ENCODE results near the gene ANKRA2.

Gene ANKRA2

DNA sequence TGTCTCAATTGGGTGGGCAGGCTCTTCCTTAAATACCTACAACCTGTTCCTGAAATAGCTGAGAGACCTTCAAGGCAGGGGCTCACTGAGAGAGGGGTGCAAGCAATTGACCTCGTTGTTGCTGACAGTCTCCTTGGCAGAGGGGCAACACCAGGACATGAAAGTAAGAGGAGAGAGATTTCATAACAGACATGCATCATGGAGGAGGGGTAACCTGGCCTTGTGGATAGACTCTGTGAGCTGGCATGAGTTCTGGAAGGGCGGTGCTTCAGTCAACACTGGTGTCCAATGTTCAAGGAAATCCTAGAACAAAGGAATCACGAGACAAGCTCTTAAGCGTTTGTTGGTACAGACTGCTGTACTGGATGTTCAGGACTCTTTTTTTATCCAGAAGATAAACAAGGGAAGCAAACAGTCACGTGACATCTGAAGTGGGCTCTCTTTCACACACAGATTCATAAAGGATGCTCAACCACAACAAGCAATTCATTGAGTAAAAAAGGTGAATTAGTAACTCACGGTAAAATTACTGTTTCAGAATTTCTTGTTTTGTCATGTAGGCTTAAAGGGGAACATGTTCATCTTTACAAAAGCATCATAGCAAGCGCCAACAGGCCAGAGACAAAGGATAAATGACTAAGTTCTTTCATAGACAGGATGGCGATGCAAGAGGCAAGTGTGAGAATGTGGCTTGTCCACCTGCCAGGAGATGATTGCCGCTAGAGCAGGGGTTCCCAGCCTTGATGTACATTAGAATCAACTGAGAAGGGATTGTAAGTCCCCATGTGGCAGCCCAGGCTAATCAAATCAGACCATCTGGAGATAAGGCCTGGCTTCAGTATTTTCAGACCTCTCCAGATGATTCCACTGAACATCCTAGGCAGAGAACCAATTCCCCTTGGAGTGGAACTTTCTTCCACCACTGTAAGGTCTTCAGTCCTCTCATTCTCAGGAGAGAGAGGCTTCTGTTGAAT is 20.7 kb downstream of the ANKRA2 start:
- TF ChIP-seq TAF1 (IDR thresholded peaks at IDR 0.05; ENCODE audit: borderline replicate concordance, insufficient read depth, low read length): no peak
- TF ChIP-seq FOXP2 (optimal IDR thresholded peaks at IDR 0.05; ENCODE audit: borderline replicate concordance, extremely low read depth, extremely low read length, insufficient read depth): no peak
- no peak for TF ChIP-seq POLR2AphosphoS5 (IDR thresholded peaks at IDR 0.05; ENCODE audit: low read depth, low read length)
- no peak for TF ChIP-seq REST (IDR thresholded peaks at IDR 0.05; ENCODE audit: insufficient read depth in 1 of 2, low read depth in 2 of 2, low read length in 2 of 2)
- TF ChIP-seq SIN3A (IDR thresholded peaks at IDR 0.05; ENCODE audit: borderline replicate concordance, insufficient read depth, low read length): no peak

DNA sequence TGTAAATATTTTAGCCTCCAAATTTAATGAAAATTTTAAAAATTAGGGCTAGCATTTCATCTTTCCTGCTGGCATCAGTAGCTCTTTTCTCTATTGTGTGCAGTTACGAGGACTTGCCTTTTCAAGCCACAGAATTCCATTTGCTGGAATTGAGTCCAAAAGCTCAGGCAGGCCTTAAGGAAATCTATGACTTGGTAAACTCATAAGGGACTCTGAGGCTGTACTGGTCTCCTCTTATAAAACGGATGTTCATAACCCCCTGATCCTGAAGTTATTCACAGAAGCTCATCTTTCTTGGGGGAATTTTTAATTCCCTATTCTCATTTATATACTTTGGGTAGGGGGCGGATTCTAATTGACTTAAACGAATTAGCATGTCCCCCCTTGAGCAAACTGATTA is 23.4 kb downstream of the ANKRA2 start:
- TF ChIP-seq FOXP2 (optimal IDR thresholded peaks at IDR 0.05; ENCODE audit: borderline replicate concordance, extremely low read depth, extremely low read length, insufficient read depth): no peak
- TF ChIP-seq SIN3A (IDR thresholded peaks at IDR 0.05; ENCODE audit: borderline replicate concordance, insufficient read depth, low read length): no peak
- TF ChIP-seq TAF1 (IDR thresholded peaks at IDR 0.05; ENCODE audit: borderline replicate concordance, insufficient read depth, low read length): no peak
- no peak for TF ChIP-seq POLR2AphosphoS5 (IDR thresholded peaks at IDR 0.05; ENCODE audit: low read depth, low read length)
- no peak for TF ChIP-seq REST (IDR thresholded peaks at IDR 0.05; ENCODE audit: insufficient read depth in 1 of 2, low read depth in 2 of 2, low read length in 2 of 2)

DNA sequence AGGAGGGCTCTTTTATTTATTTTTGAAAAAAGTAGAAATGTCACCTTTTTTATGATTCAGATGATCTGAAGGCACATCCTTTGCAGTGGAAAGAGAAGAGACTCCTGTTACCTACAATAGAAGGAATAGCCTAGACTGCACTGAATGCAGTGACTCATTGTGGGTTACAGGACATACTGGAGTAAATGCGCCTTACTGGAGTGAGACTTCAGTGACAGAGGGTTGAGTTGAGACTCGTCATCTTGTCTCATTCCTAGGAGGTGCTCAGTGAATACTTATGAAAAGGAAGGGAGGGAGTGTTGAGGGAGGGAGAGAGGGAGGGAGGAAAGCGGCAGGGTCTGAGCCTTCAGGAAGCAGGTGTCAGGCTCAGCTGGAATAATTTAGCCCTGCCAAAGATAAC is 25.2 kb downstream of the ANKRA2 start:
- no peak for TF ChIP-seq REST (IDR thresholded peaks at IDR 0.05; ENCODE audit: insufficient read depth in 1 of 2, low read depth in 2 of 2, low read length in 2 of 2)
- TF ChIP-seq POLR2AphosphoS5 (IDR thresholded peaks at IDR 0.05; ENCODE audit: low read depth, low read length): no peak
- no peak for TF ChIP-seq TAF1 (IDR thresholded peaks at IDR 0.05; ENCODE audit: borderline replicate concordance, insufficient read depth, low read length)
- no peak for TF ChIP-seq FOXP2 (optimal IDR thresholded peaks at IDR 0.05; ENCODE audit: borderline replicate concordance, extremely low read depth, extremely low read length, insufficient read depth)
- TF ChIP-seq SIN3A (IDR thresholded peaks at IDR 0.05; ENCODE audit: borderline replicate concordance, insufficient read depth, low read length): no peak

DNA sequence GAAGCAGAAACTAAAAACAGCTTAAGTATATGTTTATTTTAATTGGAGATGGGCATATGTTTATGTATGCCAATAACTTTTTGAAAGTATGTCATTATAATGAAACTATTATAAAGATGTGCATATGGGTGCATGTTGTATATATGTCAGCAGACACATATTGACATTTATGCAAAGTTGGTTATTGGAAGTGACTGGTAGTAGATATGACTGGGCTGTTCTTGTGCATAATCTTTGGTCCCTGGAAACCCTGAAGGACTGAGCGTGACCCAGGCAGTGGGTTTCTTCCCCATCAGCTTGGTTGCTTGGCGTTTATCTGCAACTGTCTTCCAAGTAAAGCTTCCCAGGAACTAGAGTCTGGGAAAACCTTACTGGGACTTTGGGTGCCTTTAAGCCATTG is 25.7 kb downstream of the ANKRA2 start:
- TF ChIP-seq REST (IDR thresholded peaks at IDR 0.05; ENCODE audit: insufficient read depth in 1 of 2, low read depth in 2 of 2, low read length in 2 of 2) (no peak), TAF1 (IDR thresholded peaks at IDR 0.05; ENCODE audit: borderline replicate concordance, insufficient read depth, low read length) (no peak), SIN3A (IDR thresholded peaks at IDR 0.05; ENCODE audit: borderline replicate concordance, insufficient read depth, low read length) (no peak), POLR2AphosphoS5 (IDR thresholded peaks at IDR 0.05; ENCODE audit: low read depth, low read length) (no peak), FOXP2 (optimal IDR thresholded peaks at IDR 0.05; ENCODE audit: borderline replicate concordance, extremely low read depth, extremely low read length, insufficient read depth) (no peak)
